Karpas-422 (cell line): ENCODE results near the gene SNRPA. TPM values are rescaled to one million over a fixed set of nuclear protein-coding genes. Genes with fewer than 3 reads are reported as not detected.

Experiments used
- DNase-seq: peaks from one replicate; pipeline ENCODE4 v3.0.0-alpha.2; 2015
- H2AFZ ChIP-seq: fragments of 200-600 bp; sonication (generic); 2 replicates; pipeline ENCODE4 v1.6.1; 2014; ENCODE audit warnings: antibody characterized with exemption, low read length, mixed read lengths
- H3K27ac ChIP-seq: fragments of 200-600 bp; sonication (generic); 2 replicates; pipeline ENCODE4 v1.5.1; 2014; ENCODE audit warnings: mild to moderate bottlenecking, low read length, moderate library complexity
- H3K27me3 ChIP-seq: fragments of 200-600 bp; sonication (generic); 2 replicates; pipeline ENCODE4 v1.6.1; 2014; ENCODE audit warnings: low read length, mixed read lengths
- H3K36me3 ChIP-seq: fragments of 200-600 bp; sonication (generic); 2 replicates; pipeline ENCODE4 v1.6.1; 2014; ENCODE audit warnings: low read length, mixed read lengths; ENCODE audit not compliant: insufficient read depth
- H3K4me1 ChIP-seq: fragments of 200-600 bp; sonication (generic); 2 replicates; pipeline ENCODE4 v1.6.1; 2014; ENCODE audit warnings: mild to moderate bottlenecking, low read length, mixed read lengths
- H3K4me2 ChIP-seq: fragments of 200-600 bp; sonication (generic); 2 replicates; pipeline ENCODE4 v1.6.1; 2014; ENCODE audit warnings: low read length, low read depth, mild to moderate bottlenecking; ENCODE audit not compliant: poor library complexity, severe bottlenecking
- H3K4me3 ChIP-seq: fragments of 200-600 bp; sonication (generic); 2 replicates; pipeline ENCODE4 v1.5.1; 2014; ENCODE audit warnings: mild to moderate bottlenecking, antibody characterized with exemption, low read length, mixed read lengths
- H3K79me2 ChIP-seq: fragments of 200-600 bp; sonication (generic); 2 replicates; pipeline ENCODE4 v1.6.1; 2014; ENCODE audit warnings: mild to moderate bottlenecking, low read length, mixed read lengths
- H3K9ac ChIP-seq: fragments of 200-600 bp; sonication (generic); 2 replicates; pipeline ENCODE4 v1.6.0; 2014; ENCODE audit warnings: low read length
- H3K9me2 ChIP-seq: fragments of 200-600 bp; sonication (generic), shearing (Covaris generic); replicated peaks from 2 replicates; pipeline ENCODE4 v1.6.0; 2014; ENCODE audit warnings: mild to moderate bottlenecking, low read length, moderate library complexity; ENCODE audit not compliant: insufficient read depth
- H3K9me3 ChIP-seq: fragments of 300-700, 200-600 bp; sonication (generic); 2 replicates; pipeline ENCODE4 v1.6.1; 2014; ENCODE audit warnings: low read length, mixed read lengths
- H4K20me1 ChIP-seq: fragments of 200-600 bp; sonication (generic); 2 replicates; pipeline ENCODE4 v1.6.1; 2014; ENCODE audit warnings: mild to moderate bottlenecking, antibody characterized with exemption, low read length, low read depth; ENCODE audit not compliant: insufficient read depth
- total RNA-seq: library from RNA; depleted of rRNA; stranded (reverse); fragments of >200 nt; shearing (Covaris generic); gene quantifications from 2 replicates; pipeline ENCODE4 v1.2.3, GENCODE V29; 2014; ENCODE audit warnings: low replicate concordance

SNRPA gene
- total RNA-seq, 1 experiment from 2014 or later: 136 TPM

GRCh38 chr19:40799558-40800338, 48.7 kb downstream of the SNRPA start:
- DNase-seq: peak; percentile 70
- peaks cover 5% of the 10 kb centered on the region; the same call in 1 of the 2 replicates for H3K36me3 ChIP-seq
- peak overlapping the region; percentile 97 for H3K9ac ChIP-seq
- peaks cover 62% of the 10 kb centered on the region for H3K4me1 ChIP-seq
- peaks cover 42% of the 10 kb centered on the region for H4K20me1 ChIP-seq
- peak overlapping the region; percentile 69 for H3K27ac ChIP-seq
- no peaks in the 10 kb centered on the region for H3K27me3 ChIP-seq
- no peaks in the 10 kb centered on the region for H3K9me3 ChIP-seq
- no peak overlapping the region for H2AFZ ChIP-seq
- H3K4me3 ChIP-seq: peak overlapping the region; percentile 90
- peaks cover 53% of the 10 kb centered on the region for H3K79me2 ChIP-seq
- no peaks in the 10 kb centered on the region for H3K9me2 ChIP-seq
- peak overlapping the region; percentile 85 for H3K4me2 ChIP-seq

DNA sequence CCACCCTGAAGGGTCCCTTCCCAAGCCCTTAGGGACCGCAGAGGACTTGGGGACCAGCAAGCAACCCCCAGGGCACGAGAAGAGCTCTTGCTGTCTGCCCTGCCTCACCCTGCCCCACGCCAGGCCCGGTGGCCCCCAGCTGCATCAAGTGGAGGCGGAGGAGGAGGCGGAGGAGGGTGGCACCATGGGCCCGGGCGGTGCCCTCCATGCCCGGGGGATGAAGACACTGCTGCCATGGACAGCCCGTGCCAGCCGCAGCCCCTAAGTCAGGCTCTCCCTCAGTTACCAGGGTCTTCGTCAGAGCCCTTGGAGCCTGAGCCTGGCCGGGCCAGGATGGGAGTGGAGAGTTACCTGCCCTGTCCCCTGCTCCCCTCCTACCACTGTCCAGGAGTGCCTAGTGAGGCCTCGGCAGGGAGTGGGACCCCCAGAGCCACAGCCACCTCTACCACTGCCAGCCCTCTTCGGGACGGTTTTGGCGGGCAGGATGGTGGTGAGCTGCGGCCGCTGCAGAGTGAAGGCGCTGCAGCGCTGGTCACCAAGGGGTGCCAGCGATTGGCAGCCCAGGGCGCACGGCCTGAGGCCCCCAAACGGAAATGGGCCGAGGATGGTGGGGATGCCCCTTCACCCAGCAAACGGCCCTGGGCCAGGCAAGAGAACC, 49.5 kb downstream of the SNRPA start:
- Histone ChIP-seq H3K4me2 (peak overlapping the region; percentile 85), H2AFZ (no peak overlapping the region), H3K9me2 (no peaks in the 10 kb centered on the region), H3K9ac (peak overlapping the region; percentile 97), H3K4me1 (peaks cover 69% of the 10 kb centered on the region), H3K27ac (peak overlapping the region; percentile 69), H3K79me2 (peaks cover 60% of the 10 kb centered on the region), H3K9me3 (no peaks in the 10 kb centered on the region), H3K4me3 (peak overlapping the region; percentile 90), H3K36me3 (peaks cover 5% of the 10 kb centered on the region; the same call in 1 of the 2 replicates), H3K27me3 (no peaks in the 10 kb centered on the region), H4K20me1 (peaks cover 44% of the 10 kb centered on the region)
- no peak for DNase-seq

DNA sequence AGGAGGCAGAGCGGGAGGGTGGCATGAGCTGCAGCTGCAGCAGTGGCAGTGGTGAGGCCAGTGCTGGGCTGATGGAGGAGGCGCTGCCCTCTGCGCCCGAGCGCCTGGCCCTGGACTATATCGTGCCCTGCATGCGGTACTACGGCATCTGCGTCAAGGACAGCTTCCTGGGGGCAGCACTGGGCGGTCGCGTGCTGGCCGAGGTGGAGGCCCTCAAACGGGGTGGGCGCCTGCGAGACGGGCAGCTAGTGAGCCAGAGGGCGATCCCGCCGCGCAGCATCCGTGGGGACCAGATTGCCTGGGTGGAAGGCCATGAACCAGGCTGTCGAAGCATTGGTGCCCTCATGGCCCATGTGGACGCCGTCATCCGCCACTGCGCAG, 50.0 kb downstream of the SNRPA start:
- Histone ChIP-seq H4K20me1 (peaks cover 50% of the 10 kb centered on the region), H3K27me3 (no peaks in the 10 kb centered on the region), H3K9me2 (no peaks in the 10 kb centered on the region), H2AFZ (no peak overlapping the region), H3K4me1 (peaks cover 74% of the 10 kb centered on the region), H3K9ac (peak overlapping the region; percentile 97), H3K27ac (no peak overlapping the region), H3K4me2 (peak overlapping the region; percentile 85), H3K9me3 (no peaks in the 10 kb centered on the region), H3K36me3 (peaks cover 5% of the 10 kb centered on the region; the same call in 1 of the 2 replicates), H3K4me3 (peak overlapping the region; percentile 90; the same call in 1 of the 2 replicates), H3K79me2 (peaks cover 65% of the 10 kb centered on the region)
- no peak for DNase-seq

DNA sequence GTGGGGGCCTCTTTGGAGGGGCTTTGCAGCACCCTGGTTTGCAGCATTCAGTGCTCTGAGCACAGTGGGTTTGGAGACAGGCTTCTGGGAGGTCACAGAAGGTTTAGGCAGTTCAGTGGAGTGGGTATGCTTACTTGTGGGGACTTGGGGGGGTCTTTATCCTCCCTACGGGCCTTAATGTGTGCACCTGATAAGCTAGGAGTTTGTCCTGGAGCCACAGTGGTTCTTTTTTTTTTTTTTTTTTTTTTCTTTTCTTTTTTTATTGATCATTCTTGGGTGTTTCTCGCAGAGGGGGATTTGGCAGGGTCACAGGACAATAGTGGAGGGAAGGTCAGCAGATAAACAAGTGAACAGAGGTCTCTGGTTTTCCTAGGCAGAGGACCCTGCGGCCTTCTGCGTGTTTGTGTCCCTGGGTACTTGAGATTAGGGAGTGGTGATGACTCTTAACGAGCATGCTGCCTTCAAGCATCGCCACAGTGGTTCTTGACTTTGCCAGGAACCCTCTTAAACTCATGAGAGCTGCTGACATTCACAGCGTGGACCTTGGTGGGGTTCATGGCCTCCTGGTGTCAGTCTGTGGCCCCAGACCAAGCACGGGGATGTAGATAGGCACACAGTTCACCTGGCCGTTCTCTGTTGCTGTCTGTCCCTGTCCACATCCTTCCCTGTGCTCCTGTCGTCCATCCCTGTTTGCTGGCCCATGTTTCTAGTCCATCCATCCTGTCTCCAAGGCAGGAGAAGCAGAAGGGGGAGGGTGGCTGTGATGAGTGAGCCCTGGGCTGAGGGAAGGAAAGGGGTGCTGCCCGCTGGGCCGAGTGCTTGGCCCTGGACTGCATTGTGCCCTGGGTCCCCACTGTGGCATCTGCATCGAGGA, 50.7 kb downstream of the SNRPA start:
- Histone ChIP-seq H3K9me2 (no peaks in the 10 kb centered on the region), H3K79me2 (peaks cover 69% of the 10 kb centered on the region), H3K36me3 (peaks cover 5% of the 10 kb centered on the region; the same call in 1 of the 2 replicates), H3K27ac (peak overlapping the region; percentile 82), H3K9ac (peak overlapping the region; percentile 97), H3K27me3 (no peaks in the 10 kb centered on the region), H3K9me3 (no peaks in the 10 kb centered on the region), H2AFZ (no peak overlapping the region), H4K20me1 (peaks cover 50% of the 10 kb centered on the region), H3K4me2 (peak overlapping the region; percentile 85), H3K4me1 (peaks cover 81% of the 10 kb centered on the region), H3K4me3 (peak overlapping the region; percentile 90)
- no peak for DNase-seq

GRCh38 chr19:40802300-40803169, 51.5 kb downstream of the SNRPA start:
- Histone ChIP-seq H3K36me3 (peaks cover 5% of the 10 kb centered on the region), H4K20me1 (peaks cover 51% of the 10 kb centered on the region), H3K27ac (peak overlapping the region; percentile 82), H3K9ac (peak overlapping the region; percentile 68), H3K27me3 (no peaks in the 10 kb centered on the region), H3K4me3 (peak overlapping the region; percentile 53), H3K79me2 (peaks cover 69% of the 10 kb centered on the region), H3K9me3 (no peaks in the 10 kb centered on the region), H3K9me2 (no peaks in the 10 kb centered on the region), H2AFZ (no peak overlapping the region), H3K4me2 (peak overlapping the region; percentile 85), H3K4me1 (peaks cover 78% of the 10 kb centered on the region)
- peak; percentile 52 for DNase-seq

- Histone ChIP-seq H3K27me3 (no peaks in the 10 kb centered on the region), H3K4me1 (peaks cover 70% of the 10 kb centered on the region), H3K9me2 (no peaks in the 10 kb centered on the region), H3K27ac (peak overlapping the region; percentile 82), H2AFZ (no peak overlapping the region), H3K9me3 (no peaks in the 10 kb centered on the region), H3K36me3 (peaks cover 5% of the 10 kb centered on the region), H3K79me2 (peaks cover 69% of the 10 kb centered on the region), H3K9ac (peak overlapping the region; percentile 68), H3K4me3 (peak overlapping the region; percentile 53), H3K4me2 (peak overlapping the region; percentile 85), H4K20me1 (peaks cover 58% of the 10 kb centered on the region)
- no peak for DNase-seq
Measured at GRCh38 chr19:40803170-40803856, 52.3 kb downstream of the SNRPA start.
